ENCODE results near the gene TBC1D23.
A peak's percentile ranks its signal among the peaks of the same experiment; 100 is the strongest.
"Not testable (repeated sequence)": the region's sequence is repeated elsewhere in the genome, so short reads cannot be mapped to it uniquely, and the experiment has no call there.

Gene TBC1D23

GRCh38 chr3:100269410-100270214 is 8.8 kb downstream of the TBC1D23 start:
- Histone ChIP-seq H3K27ac (no peak overlapping the region), H3K9me3 (no peaks in the 10 kb centered on the region), H3K4me2 (no peak overlapping the region), H4K20me1 (peaks cover 77% of the 10 kb centered on the region), H3K4me1 (no peaks in the 10 kb centered on the region), H3K4me3 (no peak overlapping the region), H3K27me3 (no peaks in the 10 kb centered on the region), H3K9ac (no peak overlapping the region), H3K36me3 (no peaks in the 10 kb centered on the region)
- TF ChIP-seq Cebpa-rat (IDR thresholded peaks at IDR 0.05), result no peak

GRCh38 chr3:100270215-100270583 is 9.4 kb downstream of the TBC1D23 start:
- Histone ChIP-seq H3K4me2 (no peak overlapping the region), H3K4me1 (no peaks in the 10 kb centered on the region), H3K9me3 (no peaks in the 10 kb centered on the region), H3K4me3 (no peak overlapping the region), H3K9ac (no peak overlapping the region), H3K27me3 (no peaks in the 10 kb centered on the region), H4K20me1 (peaks cover 77% of the 10 kb centered on the region), H3K27ac (no peak overlapping the region), H3K36me3 (no peaks in the 10 kb centered on the region)
- TF ChIP-seq Cebpa-rat (IDR thresholded peaks at IDR 0.05), result no peak

GRCh38 chr3:100271522-100271921 is 10.7 kb downstream of the TBC1D23 start:
- no peaks in the 10 kb centered on the region for H3K27me3 ChIP-seq
- no peaks in the 10 kb centered on the region for H3K4me1 ChIP-seq
- TF ChIP-seq Cebpa-rat (IDR thresholded peaks at IDR 0.05), result no peak
- H4K20me1 ChIP-seq, result peaks cover 81% of the 10 kb centered on the region
- no peak overlapping the region for H3K4me2 ChIP-seq
- H3K27ac ChIP-seq, result no peak overlapping the region
- no peaks in the 10 kb centered on the region for H3K36me3 ChIP-seq
- no peaks in the 10 kb centered on the region for H3K9me3 ChIP-seq
- H3K9ac ChIP-seq, result no peak overlapping the region
- H3K4me3 ChIP-seq, result no peak overlapping the region

- H3K4me1 ChIP-seq, result not testable (repeated sequence)
Measured at GRCh38 chr3:100272797-100273611, 12.2 kb downstream of the TBC1D23 start.

GRCh38 chr3:100274361-100274760 is 13.6 kb downstream of the TBC1D23 start:
- H3K4me3 ChIP-seq, result no peak overlapping the region
- no peak overlapping the region for H3K27ac ChIP-seq
- H3K27me3 ChIP-seq, result no peaks in the 10 kb centered on the region
- H3K4me1 ChIP-seq, result no peaks in the 10 kb centered on the region
- no peak for TF ChIP-seq Cebpa-rat (IDR thresholded peaks at IDR 0.05)
- peaks cover 75% of the 10 kb centered on the region for H4K20me1 ChIP-seq
- H3K9me3 ChIP-seq, result no peaks in the 10 kb centered on the region
- no peak overlapping the region for H3K4me2 ChIP-seq
- no peaks in the 10 kb centered on the region for H3K36me3 ChIP-seq
- no peak overlapping the region for H3K9ac ChIP-seq

More at GRCh38 chr3:100272797-100273611, 12.2 kb downstream of the TBC1D23 start:
- not testable (repeated sequence) for H3K9me3 ChIP-seq, H3K9ac ChIP-seq, H3K27me3 ChIP-seq, H3K4me2 ChIP-seq, H3K27ac ChIP-seq, H3K36me3 ChIP-seq, H3K4me3 ChIP-seq
- H4K20me1 ChIP-seq, result peaks cover 83% of the 10 kb centered on the region

- H3K27ac ChIP-seq, result no peak overlapping the region
- peaks cover 11% of the 10 kb centered on the region; the same call in 1 of the 2 replicates for H3K36me3 ChIP-seq
- H3K9me3 ChIP-seq, result no peaks in the 10 kb centered on the region
- no peaks in the 10 kb centered on the region for H3K27me3 ChIP-seq
- H3K4me3 ChIP-seq, result no peak overlapping the region
- TF ChIP-seq Cebpa-rat (IDR thresholded peaks at IDR 0.05), result no peak
- H4K20me1 ChIP-seq, result peaks cover 55% of the 10 kb centered on the region
- H3K4me1 ChIP-seq, result no peaks in the 10 kb centered on the region
- no peak overlapping the region for H3K9ac ChIP-seq
- H3K4me2 ChIP-seq, result no peak overlapping the region
Measured at GRCh38 chr3:100277255-100277800, 16.5 kb downstream of the TBC1D23 start.

GRCh38 chr3:100278910-100279309 is 18.1 kb downstream of the TBC1D23 start:
- no peak overlapping the region for H3K4me2 ChIP-seq
- H3K9me3 ChIP-seq, result no peaks in the 10 kb centered on the region
- no peaks in the 10 kb centered on the region for H3K27me3 ChIP-seq
- peaks cover 49% of the 10 kb centered on the region for H4K20me1 ChIP-seq
- peaks cover 23% of the 10 kb centered on the region; the same call in 1 of the 2 replicates for H3K36me3 ChIP-seq
- H3K4me3 ChIP-seq, result no peak overlapping the region
- no peaks in the 10 kb centered on the region for H3K4me1 ChIP-seq
- no peak for TF ChIP-seq Cebpa-rat (IDR thresholded peaks at IDR 0.05)
- H3K9ac ChIP-seq, result no peak overlapping the region
- no peak overlapping the region for H3K27ac ChIP-seq

- no peak for TF ChIP-seq Cebpa-rat (IDR thresholded peaks at IDR 0.05)
- Histone ChIP-seq H3K27me3 (no peaks in the 10 kb centered on the region), H3K4me2 (no peak overlapping the region)
Measured at GRCh38 chr3:100288288-100288894, 27.6 kb downstream of the TBC1D23 start.

GRCh38 chr3:100289339-100289738 is 28.5 kb downstream of the TBC1D23 start:
- Histone ChIP-seq H3K4me1 (peaks cover 10% of the 10 kb centered on the region; the same call in 1 of the 2 replicates), H4K20me1 (no peaks in the 10 kb centered on the region), H3K27ac (no peak overlapping the region), H3K4me2 (peak overlapping the region; percentile 4; the same call in 1 of the 2 replicates), H3K4me3 (no peak overlapping the region), H3K36me3 (peaks cover 57% of the 10 kb centered on the region), H3K9me3 (no peaks in the 10 kb centered on the region), H3K27me3 (no peaks in the 10 kb centered on the region), H3K9ac (no peak overlapping the region)
- TF ChIP-seq Cebpa-rat (IDR thresholded peaks at IDR 0.05), result no peak

More at GRCh38 chr3:100288288-100288894, 27.6 kb downstream of the TBC1D23 start:
- no peaks in the 10 kb centered on the region for H3K9me3 ChIP-seq
- no peaks in the 10 kb centered on the region for H4K20me1 ChIP-seq
- peaks cover 59% of the 10 kb centered on the region for H3K36me3 ChIP-seq
- H3K4me3 ChIP-seq, result no peak overlapping the region
- no peak overlapping the region for H3K27ac ChIP-seq
- no peak overlapping the region for H3K9ac ChIP-seq
- H3K4me1 ChIP-seq, result peaks cover 10% of the 10 kb centered on the region; the same call in 1 of the 2 replicates
